ENCODE measurements around the gene TUBA4B.

GRCh38 chr2:219206328-219207133 is 46.5 kb upstream of the TUBA4B start, which contains the start of gene ZFAND2B:
- TF ChIP-seq OSR1 (CRISPR knock-in tag; IDR thresholded peaks at IDR 0.05): no peak
- no peak for TF ChIP-seq RARB (CRISPR knock-in tag; IDR thresholded peaks at IDR 0.05)
- TF ChIP-seq PATZ1 (CRISPR knock-in tag; IDR thresholded peaks at IDR 0.05; ENCODE audit: borderline replicate concordance): no peak
- no peak for TF ChIP-seq ESRRG (CRISPR knock-in tag; IDR thresholded peaks at IDR 0.05)
- TF ChIP-seq ARNTL (CRISPR knock-in tag; IDR thresholded peaks at IDR 0.05; ENCODE audit: borderline replicate concordance, low read depth): no peak
